Stimulated activated CD4-positive, alpha-beta T cell treated with anti-CD3 and anti-CD28 coated beads, TNF-alpha, amount 100 ng/mL, for 48 hours (primary cell): Measurements from ENCODE around the gene TTC28.

ENCODE experiments used
- DNase-seq, 3 donors: peaks; one replicate each; pipeline ENCODE4 v3.0.0-alpha.2; 2020; ENCODE audit warnings: low read depth in 3 of 3

Gene TTC28

DNA sequence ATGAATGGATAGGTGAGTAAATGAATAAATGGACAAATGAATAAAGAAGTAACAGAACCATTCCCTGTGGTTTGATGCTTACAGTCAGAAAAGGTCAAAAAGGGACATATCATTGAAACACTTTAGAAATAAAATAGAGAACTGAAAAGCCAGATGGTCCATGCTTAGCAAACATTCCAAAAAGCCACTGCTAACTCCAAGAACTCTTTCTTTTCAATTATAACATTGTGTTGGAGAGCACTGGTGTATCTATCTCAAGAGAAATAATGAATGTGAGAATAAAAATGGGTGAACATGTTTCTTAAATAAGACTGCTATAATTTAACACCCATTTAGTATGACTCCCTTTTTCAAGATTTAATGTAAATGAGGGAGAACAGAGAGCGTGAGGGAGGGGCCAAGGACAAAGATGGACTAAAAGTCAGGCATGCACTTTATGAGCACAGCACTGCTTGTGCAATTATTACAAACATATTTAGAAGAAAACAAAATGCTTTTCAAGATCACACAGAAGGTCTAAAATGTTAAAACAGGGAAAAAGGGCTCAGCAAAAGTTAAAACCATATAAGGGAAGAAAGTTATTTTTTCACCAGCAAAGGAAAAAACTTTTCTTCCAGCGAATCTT is 536.3 kb downstream of the TTC28 start:
- no peak for DNase-seq

DNA sequence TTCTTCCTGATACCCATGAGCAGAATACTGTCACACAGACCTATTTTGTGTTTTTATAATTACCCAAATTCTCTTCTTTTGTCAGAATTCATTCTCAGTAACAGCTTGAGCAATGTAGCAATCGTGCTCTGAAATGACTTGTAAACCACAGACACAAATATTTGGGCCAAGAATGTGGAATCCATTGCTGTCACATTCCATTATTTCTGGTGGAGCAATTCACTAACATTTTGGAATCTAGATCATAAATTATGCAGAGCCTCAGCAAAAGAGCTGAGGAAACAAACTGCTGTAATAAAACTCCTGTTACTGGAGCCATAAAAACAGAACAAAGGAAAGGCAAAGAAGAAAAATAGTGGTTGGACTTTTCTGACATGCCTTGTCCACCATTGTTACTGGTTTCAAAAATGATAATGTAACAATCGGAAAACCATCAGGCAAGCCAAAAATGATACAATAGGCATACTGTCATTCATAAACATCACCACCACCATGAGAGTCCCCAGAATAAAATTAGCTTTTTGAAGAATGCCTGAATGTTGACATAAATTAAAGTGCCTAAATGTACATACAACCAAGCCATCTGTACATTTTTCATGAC is 537.2 kb downstream of the TTC28 start:
- no peak for DNase-seq

DNA sequence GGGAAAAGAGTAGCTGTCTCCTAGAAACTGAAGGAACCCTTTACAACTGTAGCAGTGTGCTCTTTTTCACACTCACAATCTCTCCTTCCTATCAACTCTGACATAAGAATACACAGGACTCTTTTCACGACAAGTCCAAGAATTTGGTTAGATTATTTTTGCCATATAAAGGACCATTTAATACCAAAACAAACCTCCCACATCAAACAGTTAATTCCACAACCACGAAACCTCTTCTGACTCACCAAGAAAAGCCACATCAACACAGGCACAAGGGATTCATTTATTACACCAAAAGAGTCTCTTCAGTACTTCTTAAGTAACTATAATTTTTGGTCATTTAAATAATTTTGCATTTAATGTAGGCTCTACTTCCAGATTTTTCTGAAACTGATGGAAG is 538.0 kb downstream of the TTC28 start:
- DNase-seq, result no peak

DNA sequence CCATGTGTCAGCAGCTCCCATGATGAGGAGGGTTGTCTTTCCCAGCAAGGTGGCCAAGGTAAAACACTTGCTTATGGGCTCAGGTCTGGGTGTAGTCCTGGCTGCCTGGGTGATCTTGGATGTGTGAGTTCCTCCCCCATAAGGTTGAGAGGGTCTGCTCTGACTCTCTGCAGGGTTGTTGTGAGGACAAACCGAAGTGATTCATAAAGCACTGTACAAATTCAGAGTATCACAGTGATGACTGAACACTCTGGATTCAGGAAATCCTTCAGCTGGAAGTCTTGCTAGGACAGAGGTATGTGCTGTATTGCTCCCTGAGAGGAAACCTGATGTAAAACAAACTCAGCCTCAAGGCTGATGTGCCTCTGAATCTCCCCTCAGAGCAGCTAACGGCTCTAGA is 539.7 kb downstream of the TTC28 start:
- DNase-seq, result no peak

DNA sequence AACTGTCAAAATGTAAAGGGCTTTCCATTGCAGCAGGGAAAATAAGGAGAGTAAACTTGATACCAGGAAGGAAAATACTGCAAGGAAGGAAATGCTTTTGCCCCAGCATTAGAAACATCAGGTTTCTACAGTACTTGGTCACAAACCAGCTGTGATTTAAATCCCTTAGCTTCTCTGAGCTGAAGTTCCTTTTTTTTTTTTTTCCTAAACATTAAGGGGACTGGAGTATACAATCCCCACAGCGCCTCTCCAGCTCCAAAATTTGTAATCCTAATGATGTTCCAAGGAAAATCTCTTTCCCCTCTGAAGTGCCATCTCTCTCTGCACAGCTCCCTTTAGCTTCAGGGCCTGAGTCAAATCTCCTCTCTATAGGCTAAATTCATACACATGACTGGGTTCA is 540.1 kb downstream of the TTC28 start:
- DNase-seq, result no peak

DNA sequence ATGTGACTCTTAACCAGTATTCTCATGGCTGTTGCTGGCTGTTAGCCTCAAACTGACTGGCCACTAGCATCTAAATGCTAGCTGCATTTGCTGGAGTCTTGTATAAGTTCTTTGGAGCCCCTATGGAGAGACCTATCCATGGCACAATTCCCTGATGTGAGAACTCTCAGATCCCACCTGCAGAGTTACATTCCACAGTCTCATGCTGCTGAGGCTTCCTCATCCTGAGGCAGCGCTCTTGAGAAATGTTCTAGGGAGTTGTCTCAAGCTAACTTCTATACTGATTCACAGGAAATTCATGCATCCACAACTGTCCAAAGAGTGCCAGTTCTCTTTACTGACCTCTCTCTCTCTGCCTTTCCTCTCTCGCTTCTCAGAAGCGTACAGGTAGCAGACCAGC is 542.6 kb downstream of the TTC28 start:
- DNase-seq, result no peak

DNA sequence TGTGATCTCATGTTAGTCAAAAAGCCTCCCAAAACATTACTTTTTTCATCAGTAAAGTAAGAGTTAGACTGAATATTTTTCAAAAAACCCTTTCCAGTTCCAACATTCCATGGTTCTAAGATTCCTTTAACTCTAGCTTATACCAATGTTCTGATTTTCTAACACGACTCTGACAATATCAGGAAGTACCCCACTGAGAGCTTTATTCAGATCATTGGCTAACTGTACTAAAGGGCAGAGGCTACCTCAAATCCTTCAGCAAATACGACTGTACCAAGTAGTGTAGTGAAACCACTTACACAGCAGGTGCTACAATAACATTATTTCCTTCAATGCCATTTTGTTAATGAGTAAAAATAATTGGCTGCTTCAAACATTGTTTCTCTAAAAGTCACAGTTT is 547.2 kb downstream of the TTC28 start:
- DNase-seq, result no peak

DNA sequence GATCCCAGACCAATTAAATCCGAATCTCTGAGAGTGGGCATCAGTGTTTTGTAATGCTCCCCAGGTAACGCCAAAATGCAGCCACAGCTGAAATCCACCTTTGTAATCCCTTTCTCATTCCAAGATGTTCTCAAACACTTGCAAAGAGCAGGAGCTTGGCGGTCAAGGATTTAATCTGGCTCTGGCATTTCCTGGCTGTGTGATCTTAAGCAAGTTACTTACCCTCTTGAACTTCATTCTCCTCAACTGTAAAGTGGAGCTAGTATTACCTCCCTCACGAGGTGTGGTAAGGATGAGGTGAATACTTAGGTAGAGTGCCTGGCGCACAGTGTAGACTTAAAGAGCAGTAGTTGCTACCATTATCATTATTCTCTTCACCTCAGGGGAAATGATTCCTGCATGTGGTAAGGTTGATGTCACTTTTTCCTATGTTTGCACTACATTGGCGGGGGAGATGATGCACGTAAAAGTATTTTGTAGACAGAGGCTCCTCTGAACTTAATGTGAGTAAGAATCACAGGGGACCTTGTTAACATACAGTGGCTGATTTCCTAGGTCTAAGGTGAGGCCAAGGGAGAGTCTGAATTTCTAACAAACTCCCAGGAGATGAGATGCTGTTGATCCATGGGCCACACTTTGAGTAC is 550.2 kb downstream of the TTC28 start:
- DNase-seq, result no peak

DNA sequence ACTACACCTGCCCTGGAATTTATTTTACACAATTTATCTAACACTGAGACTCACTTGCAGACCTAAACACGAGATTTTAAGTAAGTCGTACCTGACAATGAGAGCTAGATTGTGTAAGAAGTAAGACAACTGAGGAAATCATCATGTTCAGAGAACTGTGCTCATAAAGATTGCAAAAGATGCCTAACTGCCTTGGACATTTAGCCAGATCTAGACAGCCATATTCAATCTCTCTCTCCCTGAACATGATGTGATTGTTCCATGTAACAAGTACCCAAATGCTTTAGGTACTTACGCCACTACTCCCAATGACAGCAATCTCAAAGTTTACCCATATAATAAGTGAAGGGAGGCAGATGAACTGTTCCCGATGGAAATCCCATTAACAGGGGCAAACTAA is 550.8 kb downstream of the TTC28 start:
- DNase-seq, result no peak

DNA sequence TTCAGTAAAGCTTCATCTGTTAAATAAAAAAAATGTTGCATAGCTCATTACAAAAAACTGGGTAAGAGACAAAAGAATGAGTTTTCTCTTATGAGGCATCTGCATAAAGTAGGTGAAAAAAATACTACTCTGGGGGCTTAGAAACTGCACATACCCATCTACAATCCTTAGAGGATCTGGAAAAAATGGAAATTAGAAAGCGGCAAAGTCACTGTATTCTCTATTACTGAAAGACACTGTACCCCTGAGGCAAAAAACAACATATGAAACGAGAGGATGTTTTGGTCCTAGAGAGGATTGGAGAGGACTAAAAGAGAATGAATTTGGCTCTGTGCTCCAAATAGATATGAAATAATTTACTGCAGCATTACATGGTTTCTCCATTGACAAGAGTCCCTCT is 553.8 kb downstream of the TTC28 start:
- no peak for DNase-seq

DNA sequence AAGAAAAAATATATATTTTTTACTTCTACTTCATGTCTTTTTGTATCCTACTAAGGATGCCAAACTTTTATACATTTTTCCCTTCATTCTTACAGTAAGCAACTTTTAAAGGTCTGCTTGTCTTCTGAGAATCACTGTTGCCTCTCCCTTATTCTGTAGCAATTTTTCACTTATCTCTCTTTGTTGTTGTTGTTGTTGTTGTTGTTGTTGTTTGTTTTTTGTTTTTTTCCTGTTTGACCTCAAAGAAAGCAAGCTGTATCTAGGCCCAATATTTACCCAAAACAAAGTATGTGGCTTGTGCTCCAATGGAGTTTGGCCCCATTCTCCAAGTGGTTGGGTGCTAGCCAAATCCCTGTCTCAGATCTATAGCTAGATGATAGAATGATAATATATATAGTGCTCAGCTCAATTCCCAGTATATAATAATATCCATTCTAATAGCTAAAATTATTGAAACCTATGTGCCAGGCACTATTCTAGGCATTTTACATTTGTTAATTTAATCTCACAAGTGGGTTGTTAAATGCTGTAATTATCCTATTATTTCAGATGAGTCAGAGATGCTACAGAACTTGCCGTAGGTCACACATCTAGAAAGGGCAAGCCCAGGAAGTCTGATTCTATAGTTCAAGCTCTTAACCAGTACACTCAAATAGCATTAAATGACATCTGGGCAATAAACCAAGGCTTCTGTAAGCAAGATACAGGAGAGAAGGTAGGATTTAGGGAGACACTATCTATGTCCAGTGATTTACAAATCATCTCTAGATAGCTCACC is 555.5 kb downstream of the TTC28 start:
- no peak for DNase-seq

DNA sequence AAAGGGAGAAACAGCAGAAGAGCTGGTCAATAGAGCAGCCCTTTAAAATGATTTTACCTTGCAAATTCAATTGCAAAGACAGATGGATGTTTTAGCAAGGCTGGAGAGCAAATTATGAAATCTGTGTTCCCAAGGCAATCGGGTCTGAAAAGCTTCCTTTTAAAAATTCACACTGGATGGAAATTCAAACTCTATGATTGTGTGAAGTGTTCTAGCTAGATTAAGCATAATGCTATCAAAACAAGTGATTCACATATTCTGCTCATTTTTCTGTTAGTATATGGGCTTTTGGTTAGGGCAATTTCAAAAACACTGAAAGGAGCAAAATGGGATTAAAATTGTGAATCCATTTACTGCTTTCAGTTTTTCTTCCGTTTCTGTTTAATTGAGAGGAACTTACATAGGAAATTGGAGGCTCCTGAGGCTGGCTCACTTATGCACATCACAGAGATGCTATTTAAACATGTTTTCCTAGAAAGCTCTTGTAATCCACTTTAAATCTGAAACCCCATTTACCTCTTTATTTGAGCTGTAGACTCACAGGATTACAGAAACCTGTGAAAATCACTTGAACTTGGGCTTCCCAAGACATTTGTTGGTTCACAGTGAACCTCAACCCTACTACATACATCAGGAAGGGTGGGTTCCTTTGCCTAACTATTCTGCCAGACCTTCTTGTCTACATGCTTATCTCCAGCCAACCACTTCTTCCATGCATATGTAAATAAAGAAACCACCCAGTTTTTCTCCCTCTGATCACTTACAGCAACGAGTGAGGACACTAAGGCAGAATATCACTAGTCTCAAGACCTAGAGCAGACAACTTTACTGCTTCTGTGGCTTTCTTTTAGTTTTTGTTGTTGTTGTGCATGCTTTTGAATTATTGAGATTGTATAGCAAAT is 558.7 kb downstream of the TTC28 start:
- DNase-seq, result no peak

DNA sequence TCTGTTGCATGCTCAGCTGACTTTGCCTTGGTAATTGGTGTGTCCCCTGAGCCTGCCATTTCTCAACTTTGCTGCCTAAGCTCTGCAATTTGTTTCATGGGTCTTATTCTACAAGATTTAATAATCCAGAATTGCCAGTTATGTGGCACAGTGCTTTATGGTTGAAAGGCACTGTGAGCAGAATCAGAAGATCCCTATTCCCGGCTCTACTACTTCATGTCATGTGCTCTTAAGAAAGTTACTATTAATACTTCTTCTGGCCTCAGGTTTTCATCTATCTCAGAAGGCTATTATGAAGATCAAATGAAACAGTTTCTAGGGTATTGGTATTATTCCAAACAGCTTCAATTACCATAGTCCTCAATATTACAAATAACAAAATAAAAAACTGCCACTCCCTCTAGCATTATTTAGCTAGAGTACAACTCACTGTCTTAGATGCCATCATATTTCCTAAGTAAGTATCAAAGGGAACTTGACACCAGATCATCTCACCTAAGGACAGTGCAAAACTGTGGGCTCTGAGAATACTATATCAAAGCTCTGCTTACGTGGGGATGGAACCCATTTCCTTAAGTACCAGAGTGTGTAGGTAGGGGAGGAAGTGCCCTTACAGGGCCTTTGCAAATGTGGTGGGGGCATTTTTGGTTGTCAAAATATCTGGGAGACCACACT is 560.5 kb downstream of the TTC28 start:
- no peak for DNase-seq

DNA sequence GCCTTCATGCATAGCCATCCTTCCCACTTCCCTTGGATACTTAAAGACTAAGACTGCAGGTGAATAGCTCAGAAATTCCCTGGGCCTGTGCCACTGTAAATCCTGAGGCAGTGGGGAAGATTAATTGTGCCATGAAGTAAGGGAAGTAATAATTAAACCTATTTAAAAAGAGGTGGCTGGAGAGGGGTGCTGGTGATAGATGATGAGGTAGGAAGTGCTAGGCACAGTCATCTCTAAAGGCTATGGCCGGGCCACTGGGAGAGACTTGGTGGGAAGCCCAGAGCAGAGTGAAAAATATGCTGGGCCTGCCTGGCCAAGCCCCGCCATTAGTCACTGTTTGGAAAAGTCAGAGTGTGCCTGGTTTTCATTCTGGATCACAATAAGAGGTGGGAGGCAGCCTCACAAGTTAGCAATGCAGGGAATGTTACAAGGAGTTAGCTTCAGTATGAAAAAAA is 563.4 kb downstream of the TTC28 start:
- DNase-seq, result no peak

DNA sequence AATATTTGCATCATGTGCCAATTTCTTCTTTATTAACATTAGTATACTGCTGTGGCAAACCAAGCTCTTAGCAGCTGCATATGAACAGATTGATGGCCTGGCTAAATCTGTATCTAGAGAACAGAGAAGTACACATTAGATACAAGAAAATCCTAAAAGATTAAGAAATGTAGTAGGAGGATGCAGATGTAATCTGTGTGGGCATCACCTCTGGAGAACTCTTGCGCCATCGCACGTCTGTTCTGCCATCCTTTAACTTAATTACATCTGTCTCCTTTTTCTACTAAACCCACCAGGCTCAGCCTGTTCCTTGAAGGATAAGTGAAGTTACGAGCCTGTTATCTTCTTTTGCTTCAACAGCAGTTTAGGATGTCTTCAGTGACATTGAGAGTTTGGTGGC is 564.2 kb downstream of the TTC28 start:
- no peak for DNase-seq

DNA sequence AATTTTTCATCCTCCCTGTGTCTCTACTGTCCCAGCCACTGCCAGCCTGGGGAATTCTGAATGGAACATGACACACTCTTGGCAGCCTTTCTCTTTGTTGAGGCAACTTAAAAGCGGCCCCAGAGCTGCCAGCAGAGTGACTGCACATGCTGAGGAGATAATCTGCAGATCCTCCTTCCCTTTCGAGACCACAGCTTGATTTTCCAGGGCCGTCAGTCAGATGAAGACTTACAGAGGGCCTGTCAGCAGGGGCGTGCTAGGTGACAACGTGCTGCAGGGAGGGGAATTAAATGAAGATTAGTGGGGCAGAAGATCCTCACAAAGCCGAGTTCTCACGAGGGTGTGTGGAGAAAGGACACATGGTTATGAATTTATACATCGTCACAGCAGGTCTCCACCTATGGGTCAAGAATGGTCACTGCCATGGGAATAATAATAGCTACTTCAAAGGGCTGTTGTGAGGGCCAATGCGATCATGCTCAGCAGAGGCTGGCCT is 567.0 kb downstream of the TTC28 start:
- no peak for DNase-seq

DNA sequence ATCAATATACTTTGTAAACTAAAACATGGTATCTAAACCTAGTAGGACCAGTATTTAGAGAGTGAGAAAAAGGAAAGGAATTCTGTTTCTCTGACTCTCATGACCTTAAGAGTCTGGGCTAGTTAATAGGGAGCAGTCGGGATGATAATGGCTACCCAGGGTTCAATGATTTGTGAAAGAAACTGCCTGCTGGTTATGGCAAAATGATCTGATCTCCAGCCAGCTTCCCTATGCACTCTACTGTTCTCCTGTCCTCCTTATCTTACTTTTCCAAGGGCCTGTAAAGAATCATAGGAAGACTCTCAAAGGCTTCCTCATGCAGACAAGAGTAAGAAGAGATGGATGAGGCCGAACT is 567.5 kb downstream of the TTC28 start:
- DNase-seq, result no peak

DNA sequence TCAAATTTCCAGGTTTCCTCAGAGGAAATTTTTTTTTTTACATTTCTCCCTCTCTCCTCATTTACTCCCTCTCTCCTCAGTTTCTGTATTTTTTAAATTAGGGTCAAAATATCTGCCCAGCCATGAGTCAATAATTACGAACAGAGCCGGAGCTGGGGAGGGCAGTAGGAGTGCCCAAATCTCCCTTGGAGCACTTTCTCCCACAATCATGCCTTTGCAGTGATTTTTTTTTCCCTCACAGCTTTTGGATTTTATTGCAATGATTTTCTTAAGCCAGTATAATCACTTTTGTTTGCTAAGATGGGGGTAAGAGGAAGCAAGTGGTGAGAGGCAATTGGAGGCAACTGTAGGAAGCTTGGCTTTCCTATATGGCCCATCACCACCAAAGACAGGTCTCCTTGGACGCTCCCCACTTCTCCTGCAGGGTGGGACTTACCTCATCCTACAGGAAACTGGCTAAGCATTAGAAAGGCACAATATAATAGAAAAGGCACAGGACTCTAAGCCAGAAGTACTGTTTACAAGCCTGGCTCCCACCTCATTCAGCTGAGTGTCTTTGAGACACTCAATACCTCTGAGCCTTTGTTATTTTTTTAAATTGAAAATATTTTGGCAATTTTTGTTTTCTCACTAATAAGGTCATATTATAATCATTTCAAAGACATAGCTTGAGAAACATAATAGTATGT is 568.0 kb downstream of the TTC28 start:
- DNase-seq, result no peak

DNA sequence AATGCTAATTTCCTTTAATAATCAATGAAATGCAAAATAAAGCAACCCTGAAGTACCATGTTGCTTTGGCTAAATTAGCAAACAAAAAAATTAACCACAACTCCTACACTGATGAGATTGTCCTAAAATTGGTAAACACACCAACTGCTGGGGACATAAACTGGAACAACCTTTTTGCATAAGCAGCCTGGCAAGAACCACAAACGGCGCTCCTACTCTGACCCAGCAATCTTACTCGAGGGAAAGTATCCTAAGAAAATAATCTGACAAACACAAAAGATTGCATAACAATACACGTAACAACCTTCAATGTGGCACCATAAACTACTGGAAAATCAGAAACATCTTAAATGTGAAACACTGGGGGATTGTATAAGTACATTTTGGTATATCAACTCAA is 570.8 kb downstream of the TTC28 start:
- DNase-seq, result no peak

DNA sequence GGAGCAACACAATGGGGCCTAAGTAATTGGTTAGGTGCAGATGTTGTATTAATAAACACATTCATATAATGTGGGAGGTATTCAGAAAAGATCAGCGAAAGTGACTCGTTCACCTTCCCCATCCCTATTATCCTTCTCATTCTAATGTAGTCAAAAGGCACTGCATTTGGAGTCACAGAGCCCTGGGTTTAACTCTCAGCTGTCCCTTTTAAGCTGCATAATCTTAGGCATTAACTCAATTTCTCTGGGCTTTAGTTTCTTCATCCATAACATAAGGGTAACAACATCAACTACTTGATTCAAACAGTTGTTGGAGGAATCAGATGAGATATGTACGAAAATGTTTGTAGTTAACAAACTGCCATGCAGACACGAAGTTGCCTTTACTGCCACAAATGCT is 573.0 kb downstream of the TTC28 start:
- no peak for DNase-seq
